ENCODE data around the gene CTNNA3. TPM values are rescaled to one million over a fixed set of nuclear protein-coding genes. Genes with fewer than 3 reads are reported as not detected.

Gene CTNNA3
- total RNA-seq, 4 donors from 2014 or later: under 0.01 to 0.38 (median 0.27) TPM

GRCh38 chr10:65940816-65941662 lies 1755.0 kb downstream of the CTNNA3 start:
- TF ChIP-seq, protein P1, sequence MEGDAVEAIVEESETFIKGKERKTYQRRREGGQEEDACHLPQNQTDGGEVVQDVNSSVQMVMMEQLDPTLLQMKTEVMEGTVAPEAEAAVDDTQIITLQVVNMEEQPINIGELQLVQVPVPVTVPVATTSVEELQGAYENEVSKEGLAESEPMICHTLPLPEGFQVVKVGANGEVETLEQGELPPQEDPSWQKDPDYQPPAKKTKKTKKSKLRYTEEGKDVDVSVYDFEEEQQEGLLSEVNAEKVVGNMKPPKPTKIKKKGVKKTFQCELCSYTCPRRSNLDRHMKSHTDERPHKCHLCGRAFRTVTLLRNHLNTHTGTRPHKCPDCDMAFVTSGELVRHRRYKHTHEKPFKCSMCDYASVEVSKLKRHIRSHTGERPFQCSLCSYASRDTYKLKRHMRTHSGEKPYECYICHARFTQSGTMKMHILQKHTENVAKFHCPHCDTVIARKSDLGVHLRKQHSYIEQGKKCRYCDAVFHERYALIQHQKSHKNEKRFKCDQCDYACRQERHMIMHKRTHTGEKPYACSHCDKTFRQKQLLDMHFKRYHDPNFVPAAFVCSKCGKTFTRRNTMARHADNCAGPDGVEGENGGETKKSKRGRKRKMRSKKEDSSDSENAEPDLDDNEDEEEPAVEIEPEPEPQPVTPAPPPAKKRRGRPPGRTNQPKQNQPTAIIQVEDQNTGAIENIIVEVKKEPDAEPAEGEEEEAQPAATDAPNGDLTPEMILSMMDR (IDR thresholded peaks at IDR 0.05; ENCODE audit: low read depth): no peak

- TF ChIP-seq, protein P1 (IDR thresholded peaks at IDR 0.05; ENCODE audit: low read depth): no peak
These were observed 1755.9 kb downstream of the CTNNA3 start for GRCh38 chr10:65940105-65940504.

- TF ChIP-seq, protein P1 (IDR thresholded peaks at IDR 0.05; ENCODE audit: low read depth): no peak
These were observed 1764.5 kb downstream of the CTNNA3 start for GRCh38 chr10:65931291-65932070.

GRCh38 chr10:65911151-65911835 lies 1784.7 kb downstream of the CTNNA3 start:
- TF ChIP-seq, protein P1 (IDR thresholded peaks at IDR 0.05; ENCODE audit: low read depth): no peak

DNA sequence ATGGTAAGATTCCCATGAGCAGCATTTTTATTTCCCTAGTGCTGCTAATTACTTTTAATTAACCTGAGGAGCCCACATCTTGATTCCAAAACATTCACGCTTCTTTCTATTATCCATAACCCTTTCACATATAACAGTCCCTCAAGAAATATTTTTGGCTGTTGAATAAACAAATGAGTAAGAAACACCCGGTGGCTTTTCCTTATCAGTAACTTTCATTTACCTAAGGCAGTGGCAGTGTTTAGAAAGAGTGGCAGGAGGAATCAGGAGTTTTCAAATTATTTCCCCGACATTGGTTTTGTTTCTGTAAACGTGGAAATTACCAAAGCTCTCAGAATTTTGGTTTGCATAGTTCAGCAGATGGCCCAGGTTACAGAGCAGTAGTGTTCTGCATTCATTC lies 1785.8 kb downstream of the CTNNA3 start:
- TF ChIP-seq, protein P1 (IDR thresholded peaks at IDR 0.05; ENCODE audit: low read depth): no peak

DNA sequence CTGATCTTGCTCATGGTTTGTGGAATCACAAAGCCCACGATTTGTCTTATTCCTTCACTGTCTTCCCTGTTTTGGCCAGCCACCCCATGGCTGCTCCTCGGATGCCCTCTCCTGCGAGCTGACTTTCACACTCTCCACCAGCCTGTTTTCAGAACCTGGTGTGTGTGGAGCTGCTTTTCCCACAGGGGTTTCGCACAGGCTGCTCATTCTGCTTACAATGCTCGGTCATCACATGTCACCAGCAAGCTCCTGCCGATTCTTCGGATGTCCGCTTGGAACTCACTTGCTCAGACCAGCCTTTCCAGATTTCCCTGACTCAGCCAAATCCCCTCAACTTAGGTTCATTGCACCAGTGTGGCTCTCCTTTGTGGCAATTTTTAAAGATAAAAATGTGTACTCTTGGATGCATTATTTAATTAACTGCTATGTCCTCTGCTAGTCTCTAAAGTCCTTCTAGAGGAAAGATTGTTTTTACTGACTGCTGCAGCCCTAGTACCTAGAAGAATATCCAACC lies 1788.7 kb downstream of the CTNNA3 start:
- TF ChIP-seq, protein P1 (IDR thresholded peaks at IDR 0.05; ENCODE audit: low read depth): no peak

Measured in subcutaneous adipose tissue (tissue), 4 donors.